Non-pigmented ciliary epithelial cell (primary cell): ENCODE results near the gene CAMK1D.

ENCODE experiments used
- DNase-seq: peaks from one replicate; pipeline ENCODE4 v3.0.0-alpha.2; 2010; ENCODE audit warnings: low read depth

Gene CAMK1D

DNA sequence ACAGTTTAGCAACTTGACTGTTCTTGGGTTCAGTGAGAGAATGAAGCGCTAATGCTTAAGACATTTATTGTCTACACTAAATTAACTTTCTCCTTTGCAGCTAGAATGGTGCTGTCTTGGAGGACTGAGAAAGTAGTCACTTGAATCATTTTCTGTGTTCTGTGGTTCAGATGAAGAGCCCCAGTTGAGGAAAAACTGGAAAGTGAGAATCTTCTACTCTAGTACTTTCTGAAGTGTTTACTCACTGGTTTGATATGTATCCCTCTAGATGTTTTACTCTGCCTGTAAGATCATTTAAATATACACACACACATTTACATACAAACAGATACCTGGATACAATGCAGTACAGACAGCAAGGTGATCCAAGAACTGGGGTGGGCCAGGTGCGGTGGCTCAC is 308.1 kb downstream of the CAMK1D start:
- DNase-seq: no peak

DNA sequence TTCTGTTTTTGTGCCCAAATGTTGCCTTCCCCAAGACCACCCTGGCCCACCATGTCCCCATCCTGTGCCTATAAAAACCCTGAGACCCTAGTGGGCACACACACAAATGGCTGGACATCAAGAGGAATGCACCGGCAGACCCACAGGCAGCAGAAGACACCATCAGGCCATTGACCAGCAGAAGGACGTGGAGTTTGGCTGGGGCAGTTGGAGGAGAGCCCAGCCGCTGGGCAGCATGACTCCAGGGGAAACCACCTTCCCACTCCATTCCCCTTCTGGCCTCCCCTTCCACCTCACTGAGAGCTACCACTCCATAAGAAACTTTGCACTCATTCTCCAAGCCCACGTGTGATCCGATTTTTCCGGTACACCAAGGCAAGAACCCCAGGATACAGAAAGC is 309.2 kb downstream of the CAMK1D start:
- DNase-seq: no peak

DNA sequence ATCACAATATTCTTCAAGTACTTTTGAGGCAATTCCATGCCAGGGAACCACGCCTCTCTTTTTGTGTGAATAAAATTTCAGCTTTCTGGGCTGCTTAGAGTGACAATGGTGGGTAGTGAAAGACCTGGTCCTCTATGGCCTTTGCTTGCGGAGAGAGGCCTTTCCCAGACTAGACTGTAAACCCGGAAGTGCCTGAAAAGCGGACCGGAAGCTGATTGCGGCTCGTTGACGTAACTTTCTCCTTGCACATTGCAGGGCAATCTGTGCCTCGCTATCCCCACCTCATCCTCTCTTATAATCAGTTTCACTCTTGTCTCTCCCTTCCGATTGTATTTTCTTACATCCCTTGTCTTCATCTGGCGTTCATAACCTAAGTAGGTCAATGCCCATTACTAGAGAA is 310.4 kb downstream of the CAMK1D start:
- DNase-seq: no peak

- no peak for DNase-seq
Measured at GRCh38 chr10:12660812-12661211, 311.5 kb downstream of the CAMK1D start.

- DNase-seq: no peak
Measured at GRCh38 chr10:12661671-12662070, 312.3 kb downstream of the CAMK1D start.

GRCh38 chr10:12663863-12664262 is 314.5 kb downstream of the CAMK1D start:
- DNase-seq: no peak

DNA sequence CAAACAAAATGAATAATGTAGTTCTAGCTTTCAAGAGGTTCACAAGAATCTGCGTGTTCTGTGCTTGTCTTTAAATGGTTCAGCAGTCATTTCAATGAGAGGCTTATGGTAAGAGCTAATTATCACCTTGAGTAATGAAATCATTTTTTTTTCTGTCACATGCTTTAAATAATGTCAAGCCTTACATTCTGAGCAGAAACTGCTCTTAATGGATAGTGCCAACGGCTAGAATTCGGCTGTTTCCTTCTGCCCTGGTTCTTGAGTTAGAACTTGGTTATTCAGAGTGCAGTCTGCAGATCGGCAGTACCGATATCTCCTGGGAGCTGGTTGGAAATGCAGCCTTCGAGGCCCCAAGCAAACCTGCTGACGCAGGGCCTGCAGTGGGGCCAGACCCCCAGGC is 316.2 kb downstream of the CAMK1D start:
- DNase-seq: no peak

- DNase-seq: no peak
Measured at GRCh38 chr10:12667052-12667451, 317.7 kb downstream of the CAMK1D start.

DNA sequence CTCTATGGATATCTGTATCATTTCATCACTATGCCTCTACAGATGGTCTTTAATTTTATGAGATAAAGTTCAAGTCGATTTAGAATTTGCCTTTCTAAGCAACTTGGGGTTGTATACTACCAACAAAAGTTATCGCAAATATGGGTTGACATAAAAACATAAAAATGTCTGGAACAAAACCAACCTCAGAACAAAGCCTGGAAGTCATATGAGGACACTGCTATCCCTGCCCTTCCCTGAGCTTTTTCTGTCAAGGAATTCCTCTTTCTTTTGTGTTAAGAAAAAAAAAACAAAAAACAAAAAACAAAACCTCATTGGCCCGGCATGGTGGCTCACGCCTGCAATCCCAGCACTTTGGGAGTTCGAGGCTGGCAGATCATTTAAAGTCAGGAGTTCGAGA is 319.3 kb downstream of the CAMK1D start:
- DNase-seq: no peak

DNA sequence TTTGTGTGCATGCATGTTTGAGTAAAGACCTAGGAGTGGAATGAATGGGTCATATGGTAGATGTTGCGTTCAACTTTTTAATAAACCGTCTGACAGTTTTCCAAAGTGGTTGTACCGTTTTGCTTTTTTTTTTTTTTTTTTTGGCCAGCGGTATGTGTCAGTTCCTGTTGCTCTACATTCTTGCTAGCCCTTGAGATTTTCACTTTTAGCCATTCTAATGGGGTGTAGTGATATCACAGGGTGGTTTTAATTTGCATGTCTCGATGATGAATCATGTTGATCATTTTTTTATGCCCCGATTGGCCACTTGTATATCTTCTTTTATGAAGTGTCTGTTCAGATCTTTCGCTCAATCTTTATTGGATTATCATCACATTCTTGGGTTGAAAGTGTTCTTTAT is 320.7 kb downstream of the CAMK1D start:
- DNase-seq: no peak

GRCh38 chr10:12675186-12675585 is 325.8 kb downstream of the CAMK1D start:
- no peak for DNase-seq

GRCh38 chr10:12679636-12680035 is 330.3 kb downstream of the CAMK1D start:
- no peak for DNase-seq

DNA sequence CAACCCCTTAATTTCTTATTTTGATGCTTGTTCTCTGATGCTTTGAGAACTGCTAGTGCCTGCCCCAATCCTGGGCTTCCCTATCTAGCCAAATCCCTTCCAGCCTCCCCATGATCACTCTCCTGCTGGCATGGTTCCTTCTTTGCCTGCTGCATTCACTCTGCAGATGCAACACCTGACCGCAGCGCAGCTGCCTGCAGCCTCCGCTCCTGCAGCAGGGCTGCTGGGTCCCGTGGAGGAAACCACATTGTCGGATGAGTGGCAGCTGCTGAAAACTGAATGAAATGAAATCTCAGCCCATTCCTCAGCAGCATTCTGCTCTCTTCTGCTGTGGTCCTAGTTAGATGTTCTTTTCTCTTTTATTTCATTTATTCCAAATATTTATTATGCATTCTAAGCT is 331.9 kb downstream of the CAMK1D start:
- DNase-seq: no peak

- no peak for DNase-seq
Measured at GRCh38 chr10:12684784-12685183, 335.4 kb downstream of the CAMK1D start.

GRCh38 chr10:12685261-12686058 is 336.1 kb downstream of the CAMK1D start:
- no peak for DNase-seq

DNA sequence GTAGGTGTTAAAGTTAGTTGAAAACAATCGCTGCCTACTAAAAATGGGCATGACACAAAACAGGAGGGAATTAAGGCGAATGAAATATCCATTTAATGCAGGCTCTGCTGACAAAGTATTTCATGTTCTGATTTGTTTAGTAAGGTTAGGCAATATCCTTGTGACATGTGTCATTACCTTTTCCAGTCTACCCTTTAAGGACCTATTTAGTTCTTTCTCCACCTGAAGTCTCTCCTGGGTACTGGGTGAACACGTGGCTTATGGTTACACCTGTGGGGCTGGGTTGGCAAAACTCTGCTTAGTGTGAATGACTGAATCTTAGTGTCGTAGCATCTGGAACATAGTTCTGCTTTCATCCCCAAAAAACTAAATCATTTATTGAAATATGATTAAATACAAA is 338.6 kb downstream of the CAMK1D start:
- DNase-seq: no peak

- DNase-seq: no peak
Measured at GRCh38 chr10:12689893-12690292, 340.5 kb downstream of the CAMK1D start.

DNA sequence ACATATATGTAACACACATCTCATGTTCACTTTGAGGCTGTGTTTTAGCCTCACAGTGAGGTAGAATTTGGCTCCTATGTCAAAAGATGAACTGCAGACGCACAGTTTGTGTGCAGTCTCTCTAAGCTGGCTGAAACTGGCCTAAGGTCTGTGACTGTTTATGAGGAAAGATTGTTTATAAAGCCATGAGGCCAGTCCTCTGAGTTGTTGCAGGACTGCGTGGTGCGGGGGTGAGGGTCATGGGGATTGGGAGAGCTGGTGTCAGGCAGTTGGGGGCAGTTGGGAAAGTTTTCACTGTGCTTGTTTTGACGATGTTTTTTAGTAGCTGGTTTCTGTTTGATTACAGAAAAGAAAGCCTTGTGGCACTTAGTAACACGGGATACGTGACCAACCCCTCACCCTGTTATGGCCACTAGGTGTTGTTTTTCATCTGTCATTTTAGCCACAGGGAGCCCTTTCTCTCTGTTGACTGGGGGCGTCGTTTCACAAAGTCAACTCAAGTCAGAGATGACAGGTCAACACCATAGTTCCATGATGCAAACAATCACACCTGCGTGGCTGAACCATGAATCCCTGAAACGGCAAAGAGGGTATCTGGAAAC is 341.3 kb downstream of the CAMK1D start:
- DNase-seq: no peak

GRCh38 chr10:12691596-12691995 is 342.2 kb downstream of the CAMK1D start:
- no peak for DNase-seq

- DNase-seq: no peak
Measured at GRCh38 chr10:12697764-12698163, 348.4 kb downstream of the CAMK1D start.

GRCh38 chr10:12699258-12699700 is 349.9 kb downstream of the CAMK1D start:
- DNase-seq: no peak

DNA sequence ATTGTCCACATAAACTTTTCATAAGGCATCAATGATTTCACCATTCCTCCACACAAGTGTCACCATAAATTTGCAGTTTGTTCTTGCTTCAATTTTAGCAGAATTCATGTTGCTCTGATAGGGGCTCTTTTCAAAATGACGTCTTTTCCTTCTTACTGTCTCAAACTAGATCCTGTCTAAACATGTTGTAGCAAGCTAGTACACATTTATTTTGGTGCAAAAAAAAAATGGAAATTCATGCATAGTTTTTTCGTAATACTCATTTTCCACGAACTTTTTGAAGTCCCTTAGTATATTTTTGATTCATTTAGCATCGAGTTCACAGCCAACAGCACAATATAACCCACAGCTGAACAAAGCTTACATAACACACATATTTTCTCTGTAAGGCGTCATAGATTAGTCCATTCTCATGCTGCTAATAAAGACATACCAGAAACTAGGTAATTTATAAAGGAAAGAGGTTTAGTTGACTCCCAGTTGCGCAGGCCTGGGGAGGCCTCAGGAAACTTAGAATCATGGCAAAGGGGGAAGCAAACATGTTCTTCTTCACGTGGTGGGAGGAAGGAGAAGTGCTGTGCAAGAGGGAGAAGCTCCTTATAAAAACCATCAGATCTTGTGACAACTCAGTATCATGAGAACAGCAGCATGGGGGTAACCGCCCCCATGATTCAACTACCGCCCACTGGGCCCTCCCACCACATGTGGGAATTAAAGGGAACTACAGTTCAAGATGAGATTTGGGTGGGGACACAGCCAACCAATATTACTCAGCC is 350.6 kb downstream of the CAMK1D start:
- DNase-seq: no peak

- no peak for DNase-seq
Measured at GRCh38 chr10:12700557-12700874, 351.2 kb downstream of the CAMK1D start.
